HG02870 (cell line): Measurements from ENCODE around the gene GRIK1.

ENCODE experiments used
- ATAC-seq: cut with Tn5 transposase; IDR thresholded peaks from one replicate; pipeline ENCODE4 v1.9.1; 2021; ENCODE audit warnings: mild to moderate bottlenecking, moderate library complexity; ENCODE audit not compliant: unreplicated experiment

GRIK1 gene

DNA sequence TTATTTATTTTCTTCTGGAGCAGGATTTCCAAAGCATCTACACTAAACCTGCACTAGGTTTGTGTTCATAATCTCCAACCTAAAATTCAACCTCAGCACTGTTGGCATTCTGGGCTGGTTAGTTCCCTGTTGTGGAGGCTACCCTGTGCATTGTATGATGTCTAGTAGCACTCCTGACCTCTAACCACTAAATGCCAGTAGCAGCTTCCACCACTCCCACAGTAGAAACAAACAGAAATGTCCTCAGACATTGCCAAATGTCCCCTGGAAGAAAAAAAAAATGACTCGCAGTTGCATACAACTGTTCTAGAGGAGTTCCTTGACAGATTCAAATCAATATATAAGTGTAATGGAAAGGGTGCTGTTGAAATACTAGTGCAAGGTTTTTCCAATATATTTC, 18.9 kb downstream of the GRIK1 start:
- ATAC-seq: no peak

- ATAC-seq: no peak
Observed at GRCh38 chr21:29914326-29914725, 25.5 kb downstream of the GRIK1 start.

DNA sequence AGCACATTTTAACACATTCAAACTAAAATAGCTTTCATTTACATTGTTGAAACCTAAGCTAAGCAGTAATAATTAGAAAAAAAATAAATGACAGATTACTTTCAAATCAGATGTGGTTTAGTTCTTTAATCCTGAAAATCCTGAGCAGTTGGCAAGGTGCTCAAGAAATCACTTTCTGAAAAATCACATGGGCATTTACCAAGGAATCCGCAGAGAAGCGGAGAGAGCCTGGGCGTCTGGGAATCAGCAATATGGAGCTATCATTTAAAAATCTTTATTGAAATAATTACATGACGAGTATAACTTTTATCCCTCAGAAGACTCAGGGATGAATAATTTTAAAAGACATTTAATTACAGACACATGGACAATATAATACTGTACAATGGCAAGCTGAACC, 30.2 kb downstream of the GRIK1 start:
- no peak for ATAC-seq

GRCh38 chr21:29904359-29905282, 35.2 kb downstream of the GRIK1 start:
- no peak for ATAC-seq

- ATAC-seq: no peak
Observed at GRCh38 chr21:29896884-29897283, 42.9 kb downstream of the GRIK1 start.

- no peak for ATAC-seq
Observed at GRCh38 chr21:29893687-29894086, 46.1 kb downstream of the GRIK1 start.

DNA sequence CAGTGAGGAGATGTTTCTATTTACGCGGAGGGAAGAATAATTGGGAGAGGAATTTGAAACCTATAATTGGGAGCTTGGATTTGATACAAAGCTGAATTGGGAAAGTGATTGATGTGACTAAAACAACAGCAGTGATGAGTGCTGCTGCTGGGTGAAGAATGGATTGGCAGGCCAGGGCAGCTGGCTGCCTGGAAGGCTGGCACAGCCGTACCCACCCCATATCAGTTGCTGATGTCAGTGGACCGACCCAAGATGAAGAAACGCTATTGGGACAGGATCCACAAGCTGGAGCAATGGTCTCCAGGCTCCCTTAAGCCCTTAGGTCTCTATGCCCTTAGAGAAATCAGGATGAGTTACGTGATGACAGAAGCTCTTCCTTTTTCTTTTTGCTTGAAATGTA, 47.4 kb downstream of the GRIK1 start:
- ATAC-seq: no peak

- no peak for ATAC-seq
Observed at GRCh38 chr21:29888437-29888836, 51.4 kb downstream of the GRIK1 start.

GRCh38 chr21:29887313-29888009, 52.3 kb downstream of the GRIK1 start:
- no peak for ATAC-seq

DNA sequence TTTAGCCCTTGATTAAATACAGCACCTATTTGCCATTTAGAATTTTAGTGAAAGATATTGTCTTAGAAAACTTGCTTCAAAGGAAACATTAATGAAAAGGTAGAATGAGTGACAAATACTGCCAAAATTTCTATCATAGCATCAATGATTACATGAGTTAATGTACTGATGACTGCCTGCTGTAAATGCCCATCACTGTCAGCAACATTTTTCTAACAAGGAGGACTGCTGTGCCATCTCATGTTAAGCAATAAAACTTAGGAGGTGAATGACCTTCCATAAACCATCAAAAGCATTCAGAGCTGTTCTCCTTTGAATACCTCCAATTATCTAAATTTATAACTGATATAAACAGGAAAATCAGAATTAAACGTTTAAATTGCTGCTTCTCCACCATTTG, 54.3 kb downstream of the GRIK1 start:
- no peak for ATAC-seq

DNA sequence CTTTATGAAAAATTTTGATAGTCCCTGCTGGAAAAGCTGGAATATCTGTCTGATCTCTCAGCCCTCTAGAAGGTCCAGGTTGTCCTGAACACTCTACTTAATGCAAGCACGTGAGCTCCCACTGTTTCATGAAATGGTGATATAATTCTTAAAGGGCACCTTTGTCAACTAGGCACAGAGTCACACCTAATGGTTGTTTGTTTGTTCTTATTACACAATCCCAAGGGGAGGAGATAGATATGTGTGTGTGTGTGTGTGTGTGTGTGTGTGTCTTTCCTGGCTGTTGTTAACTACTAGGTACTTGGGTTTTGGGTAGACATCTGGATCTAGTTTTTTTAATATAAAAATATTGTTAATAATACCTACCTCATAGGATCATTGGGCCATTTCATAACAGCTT, 63.9 kb downstream of the GRIK1 start:
- no peak for ATAC-seq

DNA sequence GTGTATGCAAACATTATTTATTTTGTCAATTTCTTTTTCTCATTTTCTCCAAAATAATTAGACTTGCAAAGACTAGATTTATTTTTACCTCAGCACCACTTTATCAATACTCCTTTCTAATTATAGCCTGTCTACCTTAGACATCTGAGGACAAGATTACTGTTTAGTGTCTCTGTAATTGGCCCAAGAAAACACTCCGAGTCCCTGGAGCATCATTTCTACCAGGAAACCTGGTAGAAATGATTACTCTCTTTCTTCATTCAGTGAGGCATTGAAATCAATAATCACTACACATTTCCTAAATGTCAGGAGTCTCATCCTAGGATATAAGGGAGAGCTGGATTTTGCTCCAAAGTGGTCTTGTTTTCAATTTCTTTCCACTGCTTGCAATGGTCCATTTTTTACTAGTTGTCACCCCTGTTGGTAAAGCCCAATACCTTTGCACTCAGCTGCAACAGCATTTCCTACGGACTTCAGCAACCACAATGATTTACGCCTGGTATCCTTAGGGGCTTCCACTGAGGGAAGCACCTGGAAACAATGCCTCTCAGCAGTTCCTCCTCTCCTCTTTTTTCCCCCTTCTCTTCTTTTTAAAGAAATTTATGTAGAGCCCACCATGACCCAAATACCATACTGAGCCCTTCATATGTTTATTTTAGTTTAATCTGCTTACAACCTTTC, 64.6 kb downstream of the GRIK1 start:
- ATAC-seq: no peak

DNA sequence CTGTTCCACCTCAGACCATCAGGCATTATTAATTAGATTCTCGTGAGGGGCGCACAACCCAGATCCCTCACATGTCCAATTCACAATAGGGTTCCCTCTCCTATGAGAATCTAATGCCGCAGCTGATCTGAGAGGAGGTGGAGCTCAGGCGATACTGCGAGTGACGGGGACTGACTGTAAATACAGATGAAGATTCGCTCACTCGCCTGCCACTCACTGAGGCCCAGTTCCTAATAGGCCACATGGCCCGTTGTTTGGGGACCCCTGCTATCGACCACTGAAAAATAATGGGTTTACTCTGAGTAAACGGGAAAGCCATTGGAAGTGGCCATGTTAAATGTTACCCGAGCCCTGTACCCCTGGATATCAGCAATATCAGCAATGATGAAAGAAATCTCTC, 65.9 kb downstream of the GRIK1 start:
- ATAC-seq: no peak

DNA sequence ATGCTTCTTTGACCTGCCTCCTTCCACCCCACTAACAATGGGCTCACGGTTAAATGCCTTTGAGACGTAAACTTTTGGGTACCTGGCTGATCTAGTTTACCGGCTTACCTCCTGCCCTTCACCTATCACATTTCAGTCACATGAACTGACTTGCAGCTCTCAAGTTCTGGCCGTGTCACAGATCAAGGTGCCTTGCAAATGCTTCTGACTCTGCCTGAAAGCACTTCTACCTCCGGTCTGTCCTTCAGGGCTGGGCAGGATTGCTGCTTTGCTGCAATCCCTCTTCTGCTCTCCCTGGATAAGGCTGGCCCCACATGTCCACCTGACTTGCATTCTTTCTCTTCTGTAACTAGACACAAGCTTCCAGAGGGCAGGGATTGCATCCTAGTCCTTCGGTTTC, 69.0 kb downstream of the GRIK1 start:
- ATAC-seq: no peak

DNA sequence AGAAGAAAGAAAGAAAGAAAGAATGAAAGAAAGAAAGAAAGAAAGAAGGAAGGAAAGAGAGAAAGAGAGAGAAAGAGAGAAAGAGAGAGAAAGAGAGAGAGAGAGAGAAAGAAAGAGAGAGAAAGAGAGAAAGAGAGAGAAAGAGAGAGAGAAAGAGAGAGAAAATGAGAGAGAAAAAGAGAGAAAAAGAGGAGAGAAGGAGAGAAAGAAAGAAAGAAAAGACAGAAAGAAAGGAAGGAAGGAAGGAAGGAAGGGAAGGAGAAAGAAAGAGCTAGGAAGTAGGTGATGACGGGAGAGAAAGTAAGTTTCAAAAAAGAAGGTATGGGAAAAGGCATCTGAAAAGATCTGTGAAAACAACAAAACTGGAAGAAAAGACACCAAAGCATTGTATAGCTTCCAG, 72.0 kb downstream of the GRIK1 start:
- no peak for ATAC-seq

DNA sequence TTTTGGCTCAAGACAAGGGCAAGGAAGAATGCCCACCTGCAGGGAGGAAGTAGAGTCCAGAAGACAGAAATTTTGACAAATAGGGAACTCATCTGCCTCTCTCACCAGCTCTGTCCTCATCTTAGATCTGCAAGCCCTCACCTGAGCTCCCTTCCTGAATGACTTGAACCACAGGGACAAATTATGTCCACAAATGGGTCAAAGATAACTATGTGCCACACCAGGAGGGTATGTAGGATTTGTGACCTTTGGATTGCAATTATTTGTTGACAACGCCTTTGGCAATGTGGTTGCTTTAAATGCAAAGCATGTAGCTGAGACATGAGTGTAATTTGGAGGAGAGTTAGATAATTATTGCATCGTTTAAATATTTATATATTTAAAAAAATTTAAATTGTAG, 79.5 kb downstream of the GRIK1 start:
- no peak for ATAC-seq

- ATAC-seq: no peak
Observed at GRCh38 chr21:29857150-29857549, 82.6 kb downstream of the GRIK1 start.

DNA sequence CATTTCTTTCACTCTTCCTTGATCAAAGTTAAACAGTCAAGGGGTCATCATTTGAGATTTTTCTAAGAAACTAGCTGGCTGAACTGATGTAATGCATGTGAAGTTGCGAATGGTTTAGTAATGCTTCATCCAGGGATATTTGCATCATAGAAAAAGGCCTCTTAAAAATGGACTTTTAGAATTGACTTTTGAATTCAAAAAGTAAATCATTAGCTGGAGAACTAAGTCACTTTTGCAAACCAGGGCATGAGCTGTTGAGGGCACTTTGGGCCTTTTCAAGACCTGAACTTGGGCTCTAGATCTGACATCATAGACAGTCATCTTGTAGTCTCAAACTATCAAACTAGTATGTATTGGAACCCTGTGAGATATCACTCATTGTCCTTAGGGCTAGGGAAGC, 85.0 kb downstream of the GRIK1 start:
- ATAC-seq: no peak

DNA sequence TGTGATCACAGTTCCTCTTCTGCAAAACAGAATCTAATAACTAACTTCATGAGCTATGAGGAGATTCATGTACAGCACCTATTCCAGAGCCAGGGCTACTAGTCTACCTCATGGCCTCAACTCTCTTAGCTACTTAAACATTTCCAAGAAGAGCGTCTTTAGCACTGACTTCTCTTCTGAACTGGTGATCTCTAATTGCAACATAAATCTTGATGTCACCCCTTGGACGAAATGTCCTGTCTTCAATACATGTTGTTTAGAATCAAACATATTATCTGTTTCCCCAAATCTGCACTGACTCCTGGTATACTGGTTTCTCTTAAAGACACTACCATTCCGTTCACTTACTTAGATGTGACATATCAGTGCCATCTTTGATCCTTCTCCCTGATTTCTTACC, 88.2 kb downstream of the GRIK1 start:
- ATAC-seq: no peak

- peak; percentile 100 for ATAC-seq
Observed at GRCh38 chr21:29849735-29850176, 90.0 kb downstream of the GRIK1 start.

DNA sequence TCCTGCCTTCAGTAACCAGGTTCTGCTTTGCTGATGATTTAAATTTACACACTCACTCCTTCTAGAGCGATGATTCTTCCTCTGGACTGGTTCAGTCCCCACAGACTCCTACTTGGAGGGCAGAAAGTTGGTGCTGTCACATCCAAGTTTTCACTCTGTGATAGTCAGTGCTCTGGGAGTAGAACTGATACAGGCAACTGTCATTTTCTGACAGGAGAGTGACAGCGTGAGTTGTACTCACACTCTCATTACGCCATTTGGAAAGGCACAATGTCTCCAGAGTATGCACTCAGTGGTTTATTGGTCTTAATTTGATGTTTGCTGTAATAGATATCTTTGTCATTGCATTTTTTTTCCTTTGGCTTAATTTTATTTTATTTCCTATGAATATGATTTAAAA, 96.0 kb downstream of the GRIK1 start:
- ATAC-seq: no peak

GRCh38 chr21:29834617-29835016, 105.2 kb downstream of the GRIK1 start:
- no peak for ATAC-seq
